Stimulated activated CD4-positive, alpha-beta T cell treated with anti-CD3 and anti-CD28 coated beads, Interleukin-15, amount 100 ng/mL, for 24 hours (primary cell): Measurements from ENCODE around the gene EDEM2.
"Not testable (repeated sequence)": the region's sequence is repeated elsewhere in the genome, so short reads cannot be mapped to it uniquely, and the experiment has no call there.

ENCODE experiments used
- DNase-seq: peaks from one replicate; pipeline ENCODE4 v3.0.0-alpha.2; 2020

Gene EDEM2

GRCh38 chr20:35085477-35086225, 61.5 kb downstream of the EDEM2 start:
- no peak for DNase-seq

- DNase-seq, result no peak
Observed at GRCh38 chr20:35084998-35085397, 62.1 kb downstream of the EDEM2 start.

GRCh38 chr20:35080348-35080642, 66.8 kb downstream of the EDEM2 start:
- DNase-seq, result not testable (repeated sequence)

- DNase-seq, result no peak
Observed at GRCh38 chr20:35079472-35080347, 67.4 kb downstream of the EDEM2 start.

GRCh38 chr20:35077872-35078271, 69.3 kb downstream of the EDEM2 start:
- no peak for DNase-seq

GRCh38 chr20:35077341-35077740, 69.8 kb downstream of the EDEM2 start:
- DNase-seq, result no peak

- not testable (repeated sequence) for DNase-seq
Observed at GRCh38 chr20:35071436-35072153, 75.5 kb downstream of the EDEM2 start.

GRCh38 chr20:35066194-35066593, 80.9 kb downstream of the EDEM2 start:
- DNase-seq, result no peak
